GM23248 (cell line): Measurements from ENCODE around the gene UNC5C. TPM values are rescaled to one million over a fixed set of nuclear protein-coding genes. Genes with fewer than 3 reads are reported as not detected.

ENCODE experiments used
- DNase-seq: peaks from one replicate; pipeline ENCODE4 v3.0.0-alpha.2; 2015
- H2AFZ ChIP-seq: fragments of 200-600 bp; sonication (generic); 2 replicates; pipeline ENCODE4 v1.6.1; 2016; ENCODE audit warnings: antibody characterized with exemption
- H3F3A ChIP-seq: fragments of 200-600 bp; sonication (generic); 2 replicates; pipeline ENCODE4 v1.6.1; 2016; ENCODE audit warnings: mild to moderate bottlenecking, antibody characterized with exemption, mixed run types; ENCODE audit not compliant: insufficient read depth
- H3K27ac ChIP-seq: fragments of 200-600 bp; sonication (generic); 2 replicates; pipeline ENCODE4 v1.5.1; 2016; ENCODE audit warnings: mild to moderate bottlenecking
- H3K27me3 ChIP-seq: fragments of 200-600 bp; sonication (generic); replicated peaks from 2 replicates; pipeline ENCODE4 v1.6.1; 2016; ENCODE audit warnings: mild to moderate bottlenecking; ENCODE audit not compliant: insufficient read depth
- H3K36me3 ChIP-seq: fragments of 200-600 bp; sonication (generic); 2 replicates; pipeline ENCODE4 v1.6.1; 2016; ENCODE audit warnings: low read depth, mild to moderate bottlenecking
- H3K4me1 ChIP-seq: fragments of 200-600 bp; sonication (generic); 2 replicates; pipeline ENCODE4 v1.6.1; 2016; ENCODE audit warnings: mild to moderate bottlenecking; ENCODE audit not compliant: insufficient read depth
- H3K4me2 ChIP-seq: fragments of 200-600 bp; sonication (generic); one replicate; pipeline ENCODE4 v1.6.1; 2016; ENCODE audit warnings: mild to moderate bottlenecking; ENCODE audit not compliant: unreplicated experiment
- H3K4me3 ChIP-seq: fragments of 200-600 bp; sonication (generic); 2 replicates; pipeline ENCODE4 v1.5.1; 2016; ENCODE audit warnings: mild to moderate bottlenecking
- H3K79me2 ChIP-seq: fragments of 200-600 bp; sonication (generic); 2 replicates; pipeline ENCODE4 v1.6.1; 2016; ENCODE audit warnings: mild to moderate bottlenecking; ENCODE audit not compliant: insufficient read depth
- H3K9ac ChIP-seq: fragments of 200-600 bp; sonication (generic); 2 replicates; pipeline ENCODE4 v1.6.1; 2016; ENCODE audit warnings: mild to moderate bottlenecking
- H3K9me2 ChIP-seq: fragments of 200-600 bp; sonication (generic); 2 replicates; pipeline ENCODE4 v1.6.1; 2016; ENCODE audit warnings: mixed run types, mild to moderate bottlenecking, moderate library complexity; ENCODE audit not compliant: insufficient read depth
- H3K9me3 ChIP-seq: fragments of 200-600 bp; sonication (generic); one replicate; pipeline ENCODE4 v1.6.1; 2017; ENCODE audit warnings: low read depth
- H4K20me1 ChIP-seq: fragments of 200-600 bp; sonication (generic); 2 replicates; pipeline ENCODE4 v1.6.0; 2016; ENCODE audit not compliant: insufficient read depth
- EZH2 ChIP-seq: fragments of 200-600 bp; sonication (generic); IDR thresholded peaks from 2 replicates; pipeline ENCODE4 v1.6.1; 2018; ENCODE audit warnings: antibody characterized with exemption, mild to moderate bottlenecking; ENCODE audit not compliant: insufficient read depth, poor library complexity, severe bottlenecking
- EZH2phosphoT487 ChIP-seq: fragments of 200-600 bp; sonication (generic); IDR thresholded peaks from 2 replicates; pipeline ENCODE4 v1.6.1; 2018; ENCODE audit warnings: antibody characterized with exemption, moderate library complexity, mild to moderate bottlenecking, low read depth; ENCODE audit not compliant: insufficient read depth
- WGBS, 2 experiments: methylation state at CpG; one replicate each; pipeline ENCODE4 v1.1.6; 2015 to 2017; ENCODE audit warnings: low lambda C conversion rate in 2 of 2, low coverage in 1 of 2; ENCODE audit errors: missing lambda C conversion rate in 2 of 2; 5-methylcytosine and 5-hydroxymethylcytosine counted together
- in situ Hi-C: fragments of 300-500 bp; cut with MboI; formaldehyde crosslinking; loops from 2 replicates; pipeline ENCODE4 v1.15.0; 2020
- polyA plus RNA-seq: library from polyadenylated mRNA; unstranded; fragments of >200 nt; fragmentation: Nextera tagmentation; extraction: Ambion mirVana; gene quantifications from 2 replicates; pipeline ENCODE4 v1.2.1, GENCODE V29; 2016
- total RNA-seq: library from RNA; depleted of rRNA; stranded (reverse); fragments of >200 nt; shearing (Covaris generic); gene quantifications from 2 replicates; pipeline ENCODE4 v1.2.3, GENCODE V29; 2014

Gene UNC5C
- total and polyA plus RNA-seq, 2 experiments from 2014 or later = not detected

DNA sequence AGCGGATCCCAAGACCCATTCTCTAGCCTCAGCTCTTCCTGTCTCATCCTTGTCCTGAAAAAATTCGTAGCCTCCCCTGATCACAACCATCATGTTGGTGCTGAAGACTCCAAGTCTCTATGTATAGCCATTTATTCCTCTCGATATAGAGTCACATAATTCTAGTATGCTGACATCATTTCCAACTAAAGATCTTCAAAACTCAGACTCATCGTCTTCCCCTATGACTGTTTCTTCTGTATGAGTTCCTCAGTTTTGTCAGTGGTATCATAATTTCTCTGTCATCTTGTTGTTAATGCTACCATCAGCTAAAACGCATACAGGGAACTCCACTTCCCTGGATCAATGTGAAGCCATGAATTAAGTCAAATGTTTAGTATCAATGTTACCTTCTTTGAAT, 41.2 kb downstream of the UNC5C start:
- WGBS, 2 experiments = 15 to 18% methylated on average over 5 of the region's 5 CpGs
- H4K20me1 ChIP-seq = no peaks in the 10 kb centered on the region
- no peak for DNase-seq
- H3K9me2 ChIP-seq = no peaks in the 10 kb centered on the region
- H3K9me3 ChIP-seq = no peaks in the 10 kb centered on the region
- H3K4me1 ChIP-seq = no peaks in the 10 kb centered on the region
- H3K27ac ChIP-seq = no peak overlapping the region
- in situ Hi-C loops = no loop called here
- TF ChIP-seq EZH2phosphoT487 (no peak), EZH2 (no peak)
- H3F3A ChIP-seq = no peaks in the 10 kb centered on the region
- H3K4me3 ChIP-seq = no peak overlapping the region
- H2AFZ ChIP-seq = no peak overlapping the region
- no peak overlapping the region for H3K9ac ChIP-seq
- no peaks in the 10 kb centered on the region for H3K79me2 ChIP-seq
- H3K4me2 ChIP-seq = no peak overlapping the region
- H3K36me3 ChIP-seq = no peaks in the 10 kb centered on the region
- no peaks in the 10 kb centered on the region for H3K27me3 ChIP-seq

DNA sequence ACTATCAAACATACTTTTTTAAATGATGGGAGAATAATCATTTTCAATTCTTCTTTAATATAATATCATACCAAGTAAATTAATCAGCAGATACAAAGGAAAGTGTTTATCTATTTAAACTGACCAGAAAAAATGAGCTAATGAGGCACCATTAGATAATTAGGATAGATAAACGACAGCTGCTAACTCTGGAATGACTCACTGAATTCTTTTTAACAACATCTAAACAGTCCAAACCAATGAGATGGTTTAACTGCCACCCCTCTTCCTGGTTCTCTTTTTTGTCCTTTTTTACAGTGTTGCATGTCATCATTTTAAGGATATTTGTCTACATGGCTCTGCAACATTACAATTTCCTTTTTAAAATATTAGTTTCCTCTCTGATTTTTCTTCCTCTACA, 41.6 kb downstream of the UNC5C start:
- H3K4me1 ChIP-seq = no peaks in the 10 kb centered on the region
- 0 to 4% methylated on average over 1 of the region's 1 CpG for WGBS, 2 experiments
- no peaks in the 10 kb centered on the region for H3K9me2 ChIP-seq
- in situ Hi-C loops = no loop called here
- TF ChIP-seq EZH2phosphoT487 = no peak
- TF ChIP-seq EZH2 = no peak
- no peaks in the 10 kb centered on the region for H3K9me3 ChIP-seq
- H3K27ac ChIP-seq = no peak overlapping the region
- H3K4me2 ChIP-seq = no peak overlapping the region
- no peaks in the 10 kb centered on the region for H3K27me3 ChIP-seq
- DNase-seq = no peak
- H3K36me3 ChIP-seq = no peaks in the 10 kb centered on the region
- no peak overlapping the region for H2AFZ ChIP-seq
- no peaks in the 10 kb centered on the region for H4K20me1 ChIP-seq
- no peak overlapping the region for H3K4me3 ChIP-seq
- H3K9ac ChIP-seq = no peak overlapping the region
- no peaks in the 10 kb centered on the region for H3K79me2 ChIP-seq
- H3F3A ChIP-seq = no peaks in the 10 kb centered on the region

- H4K20me1 ChIP-seq = no peaks in the 10 kb centered on the region
- no peaks in the 10 kb centered on the region for H3K4me1 ChIP-seq
- in situ Hi-C loops = no loop called here
- H3K9me3 ChIP-seq = no peaks in the 10 kb centered on the region
- no peak overlapping the region for H3K9ac ChIP-seq
- 8 to 9% methylated on average over 4 of the region's 4 CpGs for WGBS, 2 experiments
- H3F3A ChIP-seq = no peaks in the 10 kb centered on the region
- no peak overlapping the region for H3K4me3 ChIP-seq
- H3K9me2 ChIP-seq = no peaks in the 10 kb centered on the region
- DNase-seq = peak; percentile 2
- TF ChIP-seq EZH2phosphoT487 = no peak
- no peak for TF ChIP-seq EZH2
- H3K27ac ChIP-seq = no peak overlapping the region
- no peaks in the 10 kb centered on the region for H3K27me3 ChIP-seq
- no peaks in the 10 kb centered on the region for H3K36me3 ChIP-seq
- no peak overlapping the region for H2AFZ ChIP-seq
- H3K79me2 ChIP-seq = no peaks in the 10 kb centered on the region
- no peak overlapping the region for H3K4me2 ChIP-seq
Observed at GRCh38 chr4:95506264-95506663, 42.5 kb downstream of the UNC5C start.

DNA sequence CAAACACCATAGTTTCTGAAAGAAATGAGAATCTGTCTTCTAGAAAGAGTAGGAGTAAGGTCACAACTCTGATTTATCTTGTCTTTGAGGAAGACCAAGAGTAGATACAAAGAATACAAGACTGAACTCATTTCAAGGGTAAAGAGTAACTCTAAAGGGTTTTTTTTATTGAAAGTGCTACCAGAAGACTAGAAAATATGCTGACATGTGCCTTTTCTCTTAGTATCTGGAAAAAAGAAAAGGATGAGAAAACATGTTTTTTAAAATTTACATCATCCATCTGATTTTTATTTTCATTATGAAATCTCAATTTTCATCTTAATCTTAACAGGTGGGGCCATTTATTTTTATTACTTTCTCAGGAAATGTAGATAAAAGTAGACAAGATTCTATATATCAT, 43.0 kb downstream of the UNC5C start:
- TF ChIP-seq EZH2phosphoT487 (no peak), EZH2 (no peak)
- Histone ChIP-seq H3K4me3 (no peak overlapping the region), H2AFZ (no peak overlapping the region), H3K9me3 (no peaks in the 10 kb centered on the region), H3F3A (no peaks in the 10 kb centered on the region), H4K20me1 (no peaks in the 10 kb centered on the region), H3K9ac (no peak overlapping the region), H3K36me3 (no peaks in the 10 kb centered on the region), H3K79me2 (no peaks in the 10 kb centered on the region), H3K4me1 (no peaks in the 10 kb centered on the region), H3K9me2 (no peaks in the 10 kb centered on the region), H3K27me3 (no peaks in the 10 kb centered on the region), H3K27ac (no peak overlapping the region), H3K4me2 (no peak overlapping the region)
- no peak for DNase-seq
- in situ Hi-C loops = no loop called here

GRCh38 chr4:95505151-95505550, 43.6 kb downstream of the UNC5C start:
- Histone ChIP-seq H3K27ac (no peak overlapping the region), H3K79me2 (no peaks in the 10 kb centered on the region), H3K4me3 (no peak overlapping the region), H3K27me3 (no peaks in the 10 kb centered on the region), H3K36me3 (no peaks in the 10 kb centered on the region), H4K20me1 (no peaks in the 10 kb centered on the region), H3F3A (no peaks in the 10 kb centered on the region), H3K9ac (no peak overlapping the region), H3K4me2 (no peak overlapping the region), H3K9me2 (no peaks in the 10 kb centered on the region), H2AFZ (no peak overlapping the region), H3K4me1 (no peaks in the 10 kb centered on the region), H3K9me3 (no peaks in the 10 kb centered on the region)
- no peak for DNase-seq
- in situ Hi-C loops = no loop called here
- WGBS, 2 experiments = 16 to 24% methylated on average over 2 of the region's 2 CpGs
- TF ChIP-seq EZH2phosphoT487 (no peak), EZH2 (no peak)
